ENCODE measurements around the gene RELL1.

RELL1 gene

GRCh38 chr4:37715889-37716402 is 29.8 kb upstream of the RELL1 start:
- no peak for FAIRE-seq
- no peak for TF ChIP-seq POLR2A (IDR thresholded peaks at IDR 0.05; ENCODE audit: low read depth, low read length)
- DNase-seq (ENCODE audit: insufficient read length, low spot score): no peak

- no peak for FAIRE-seq
- no peak for DNase-seq (ENCODE audit: insufficient read length, low spot score)
- no peak for TF ChIP-seq POLR2A (IDR thresholded peaks at IDR 0.05; ENCODE audit: low read depth, low read length)
Observed at GRCh38 chr4:37710491-37710890, 24.3 kb upstream of the RELL1 start.

- FAIRE-seq: no peak
- TF ChIP-seq POLR2A (IDR thresholded peaks at IDR 0.05; ENCODE audit: low read depth, low read length): no peak
- DNase-seq (ENCODE audit: insufficient read length, low spot score): no peak
Observed at GRCh38 chr4:37706032-37706431, 19.9 kb upstream of the RELL1 start.

- FAIRE-seq (no peak), DNase-seq (ENCODE audit: insufficient read length, low spot score) (no peak)
Observed at GRCh38 chr4:37705571-37705970, 19.4 kb upstream of the RELL1 start.

GRCh38 chr4:37699868-37700481 is 13.8 kb upstream of the RELL1 start:
- FAIRE-seq: no peak
- no peak for TF ChIP-seq POLR2A (IDR thresholded peaks at IDR 0.05; ENCODE audit: low read depth, low read length)
- DNase-seq (ENCODE audit: insufficient read length, low spot score): no peak

More at GRCh38 chr4:37705571-37705970, 19.4 kb upstream of the RELL1 start:
- TF ChIP-seq POLR2A (IDR thresholded peaks at IDR 0.05; ENCODE audit: low read depth, low read length): no peak

GRCh38 chr4:37697566-37697965 is 11.4 kb upstream of the RELL1 start:
- TF ChIP-seq POLR2A (IDR thresholded peaks at IDR 0.05; ENCODE audit: low read depth, low read length): no peak
- FAIRE-seq: no peak
- no peak for DNase-seq (ENCODE audit: insufficient read length, low spot score)

- TF ChIP-seq POLR2A (IDR thresholded peaks at IDR 0.05; ENCODE audit: low read depth, low read length): no peak
- DNase-seq (ENCODE audit: insufficient read length, low spot score) (peak; percentile 35), FAIRE-seq (peak; percentile 81)
Observed at GRCh38 chr4:37693450-37694190, 7.4 kb upstream of the RELL1 start.

- no peak for DNase-seq (ENCODE audit: insufficient read length, low spot score)
- no peak for FAIRE-seq
- no peak for TF ChIP-seq POLR2A (IDR thresholded peaks at IDR 0.05; ENCODE audit: low read depth, low read length)
Observed at GRCh38 chr4:37693030-37693429, 6.9 kb upstream of the RELL1 start.

GRCh38 chr4:37690976-37691375 is 4.8 kb upstream of the RELL1 start:
- DNase-seq (ENCODE audit: insufficient read length, low spot score) (no peak), FAIRE-seq (no peak)
- TF ChIP-seq POLR2A (IDR thresholded peaks at IDR 0.05; ENCODE audit: low read depth, low read length): no peak

GRCh38 chr4:37689353-37690095 is 3.3 kb upstream of the RELL1 start:
- no peak for FAIRE-seq
- no peak for DNase-seq (ENCODE audit: insufficient read length, low spot score)
- TF ChIP-seq POLR2A (IDR thresholded peaks at IDR 0.05; ENCODE audit: low read depth, low read length): no peak

- no peak for FAIRE-seq
- DNase-seq (ENCODE audit: insufficient read length, low spot score): no peak
- no peak for TF ChIP-seq POLR2A (IDR thresholded peaks at IDR 0.05; ENCODE audit: low read depth, low read length)
Observed at GRCh38 chr4:37687681-37688080, 1.5 kb upstream of the RELL1 start.

- FAIRE-seq: no peak
Observed at GRCh38 chr4:37687194-37687562, 1.0 kb upstream of the RELL1 start.

GRCh38 chr4:37685823-37686372 is 278 bp downstream of the RELL1 start:
- DNase-seq (ENCODE audit: insufficient read length, low spot score): peak; percentile 12
- TF ChIP-seq POLR2A (IDR thresholded peaks at IDR 0.05; ENCODE audit: low read depth, low read length): peak; percentile 96
- no peak for FAIRE-seq

More at GRCh38 chr4:37687194-37687562, 1.0 kb upstream of the RELL1 start:
- TF ChIP-seq POLR2A (IDR thresholded peaks at IDR 0.05; ENCODE audit: low read depth, low read length): no peak
- no peak for DNase-seq (ENCODE audit: insufficient read length, low spot score)
